Stimulated activated naive CD8-positive, alpha-beta T cell treated with anti-CD3 and anti-CD28 coated beads, Interleukin-15, Interleukin-2, amounts not matched to agents 100 ng/mL and 50 ng/mL, for 24 hours (primary cell): Measurements from ENCODE around the gene DAPK1.

Experiments
- H3K27ac Mint-ChIP-seq: one replicate; pipeline ENCODE4 v1.8.0; 2021; ENCODE audit warnings: mild to moderate bottlenecking, mixed read lengths
- H3K27me3 Mint-ChIP-seq: one replicate; pipeline ENCODE4 v1.8.0; 2021; ENCODE audit warnings: mixed read lengths
- H3K36me3 Mint-ChIP-seq: one replicate; pipeline ENCODE4 v1.8.0; 2021; ENCODE audit warnings: low read depth, mixed read lengths
- H3K4me1 Mint-ChIP-seq: one replicate; pipeline ENCODE4 v1.8.0; 2021; ENCODE audit warnings: low read depth, mixed read lengths
- H3K4me3 Mint-ChIP-seq: one replicate; pipeline ENCODE4 v1.8.0; 2021; ENCODE audit warnings: mild to moderate bottlenecking, mixed read lengths
- H3K9me3 Mint-ChIP-seq: one replicate; pipeline ENCODE4 v1.8.0; 2021; ENCODE audit warnings: mixed read lengths

Gene DAPK1

GRCh38 chr9:87643107-87643650 is 145.5 kb downstream of the DAPK1 start:
- no peak overlapping the region for H3K27ac Mint-ChIP-seq
- peaks cover 3% of the 10 kb centered on the region for H3K27me3 Mint-ChIP-seq
- no peaks in the 10 kb centered on the region for H3K4me1 Mint-ChIP-seq
- no peaks in the 10 kb centered on the region for H3K36me3 Mint-ChIP-seq
- H3K9me3 Mint-ChIP-seq: no peaks in the 10 kb centered on the region
- no peak overlapping the region for H3K4me3 Mint-ChIP-seq

- Mint-ChIP-seq H3K36me3 (no peaks in the 10 kb centered on the region), H3K27me3 (peaks cover 3% of the 10 kb centered on the region), H3K4me3 (no peak overlapping the region), H3K9me3 (no peaks in the 10 kb centered on the region), H3K4me1 (no peaks in the 10 kb centered on the region), H3K27ac (no peak overlapping the region)
Measured at GRCh38 chr9:87643778-87644570, 146.3 kb downstream of the DAPK1 start.

- H3K36me3 Mint-ChIP-seq: no peaks in the 10 kb centered on the region
- H3K4me1 Mint-ChIP-seq: no peaks in the 10 kb centered on the region
- no peak overlapping the region for H3K4me3 Mint-ChIP-seq
- no peaks in the 10 kb centered on the region for H3K27me3 Mint-ChIP-seq
- no peaks in the 10 kb centered on the region for H3K9me3 Mint-ChIP-seq
- H3K27ac Mint-ChIP-seq: no peak overlapping the region
Measured at GRCh38 chr9:87644659-87645058, 147.0 kb downstream of the DAPK1 start.

- no peaks in the 10 kb centered on the region for H3K9me3 Mint-ChIP-seq
- H3K27ac Mint-ChIP-seq: no peak overlapping the region
- H3K27me3 Mint-ChIP-seq: no peaks in the 10 kb centered on the region
- H3K4me3 Mint-ChIP-seq: no peak overlapping the region
- no peaks in the 10 kb centered on the region for H3K36me3 Mint-ChIP-seq
- H3K4me1 Mint-ChIP-seq: no peaks in the 10 kb centered on the region
Measured at GRCh38 chr9:87646546-87646945, 148.9 kb downstream of the DAPK1 start.

- H3K27me3 Mint-ChIP-seq: no peaks in the 10 kb centered on the region
- H3K4me3 Mint-ChIP-seq: no peak overlapping the region
Measured at GRCh38 chr9:87647114-87647513, 149.4 kb downstream of the DAPK1 start.

GRCh38 chr9:87648606-87649005 is 150.9 kb downstream of the DAPK1 start:
- Mint-ChIP-seq H3K27me3 (no peaks in the 10 kb centered on the region), H3K4me3 (no peak overlapping the region), H3K4me1 (no peaks in the 10 kb centered on the region), H3K9me3 (no peaks in the 10 kb centered on the region), H3K27ac (no peak overlapping the region), H3K36me3 (no peaks in the 10 kb centered on the region)

More at GRCh38 chr9:87647114-87647513, 149.4 kb downstream of the DAPK1 start:
- H3K36me3 Mint-ChIP-seq: no peaks in the 10 kb centered on the region
- H3K9me3 Mint-ChIP-seq: no peaks in the 10 kb centered on the region
- no peaks in the 10 kb centered on the region for H3K4me1 Mint-ChIP-seq
- no peak overlapping the region for H3K27ac Mint-ChIP-seq

GRCh38 chr9:87650611-87651295 is 153.1 kb downstream of the DAPK1 start:
- Mint-ChIP-seq H3K27ac (no peak overlapping the region), H3K4me1 (no peaks in the 10 kb centered on the region), H3K4me3 (no peak overlapping the region), H3K27me3 (no peaks in the 10 kb centered on the region), H3K36me3 (no peaks in the 10 kb centered on the region), H3K9me3 (no peaks in the 10 kb centered on the region)

GRCh38 chr9:87651431-87651830 is 153.8 kb downstream of the DAPK1 start:
- Mint-ChIP-seq H3K27me3 (no peaks in the 10 kb centered on the region), H3K4me3 (no peak overlapping the region), H3K27ac (no peak overlapping the region), H3K4me1 (no peaks in the 10 kb centered on the region), H3K9me3 (no peaks in the 10 kb centered on the region), H3K36me3 (no peaks in the 10 kb centered on the region)

GRCh38 chr9:87653941-87654340 is 156.3 kb downstream of the DAPK1 start:
- Mint-ChIP-seq H3K27me3 (no peaks in the 10 kb centered on the region), H3K4me1 (no peaks in the 10 kb centered on the region), H3K36me3 (no peaks in the 10 kb centered on the region), H3K27ac (no peak overlapping the region), H3K4me3 (no peak overlapping the region), H3K9me3 (no peaks in the 10 kb centered on the region)

GRCh38 chr9:87655731-87656130 is 158.1 kb downstream of the DAPK1 start:
- Mint-ChIP-seq H3K27ac (no peak overlapping the region), H3K4me1 (no peaks in the 10 kb centered on the region), H3K9me3 (no peaks in the 10 kb centered on the region)

GRCh38 chr9:87656485-87656884 is 158.8 kb downstream of the DAPK1 start:
- Mint-ChIP-seq H3K27me3 (no peaks in the 10 kb centered on the region), H3K36me3 (no peaks in the 10 kb centered on the region), H3K4me3 (no peak overlapping the region), H3K9me3 (no peaks in the 10 kb centered on the region), H3K27ac (no peak overlapping the region), H3K4me1 (no peaks in the 10 kb centered on the region)

More at GRCh38 chr9:87655731-87656130, 158.1 kb downstream of the DAPK1 start:
- Mint-ChIP-seq H3K36me3 (no peaks in the 10 kb centered on the region), H3K27me3 (no peaks in the 10 kb centered on the region), H3K4me3 (no peak overlapping the region)

- Mint-ChIP-seq H3K4me3 (no peak overlapping the region), H3K4me1 (no peaks in the 10 kb centered on the region), H3K27ac (no peak overlapping the region), H3K27me3 (no peaks in the 10 kb centered on the region), H3K9me3 (no peaks in the 10 kb centered on the region), H3K36me3 (no peaks in the 10 kb centered on the region)
Measured at GRCh38 chr9:87657190-87657589, 159.5 kb downstream of the DAPK1 start.

GRCh38 chr9:87657893-87658292 is 160.2 kb downstream of the DAPK1 start:
- no peaks in the 10 kb centered on the region for H3K27me3 Mint-ChIP-seq
- H3K4me1 Mint-ChIP-seq: no peaks in the 10 kb centered on the region
- no peak overlapping the region for H3K27ac Mint-ChIP-seq
- no peaks in the 10 kb centered on the region for H3K9me3 Mint-ChIP-seq
- no peaks in the 10 kb centered on the region for H3K36me3 Mint-ChIP-seq
- no peak overlapping the region for H3K4me3 Mint-ChIP-seq

GRCh38 chr9:87658511-87658910 is 160.8 kb downstream of the DAPK1 start:
- Mint-ChIP-seq H3K36me3 (no peaks in the 10 kb centered on the region), H3K27ac (no peak overlapping the region), H3K4me3 (no peak overlapping the region), H3K27me3 (no peaks in the 10 kb centered on the region), H3K9me3 (no peaks in the 10 kb centered on the region), H3K4me1 (no peaks in the 10 kb centered on the region)
